ENCODE results near the gene CYTH3. TPM values are rescaled to one million over a fixed set of nuclear protein-coding genes. Genes with fewer than 3 reads are reported as not detected.
"Not testable (repeated sequence)": the region's sequence is repeated elsewhere in the genome, so short reads cannot be mapped to it uniquely, and the experiment has no call there.

CYTH3 gene
- total RNA-seq, 1 donor from 2014 or later = 24.1 TPM

DNA sequence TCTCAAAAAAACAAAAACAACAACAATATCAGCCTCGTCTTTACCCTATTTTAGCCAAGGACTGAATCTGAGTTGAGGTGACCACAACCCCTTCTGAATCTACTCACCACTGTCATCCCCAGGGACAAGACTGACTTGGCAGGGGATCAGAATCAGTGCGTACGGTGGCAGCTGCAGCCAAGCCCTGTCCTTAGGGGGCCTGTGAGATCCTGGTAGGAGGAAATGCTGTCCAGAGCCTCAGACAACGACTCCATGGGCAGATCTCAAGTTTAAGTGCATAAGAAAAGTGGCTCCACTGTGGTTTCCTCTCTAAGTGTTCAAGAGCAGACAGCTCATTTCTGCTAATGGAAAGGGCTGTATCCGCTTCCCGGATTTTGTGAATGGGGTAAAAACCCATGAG, 22.4 kb upstream of the CYTH3 start:
- no peaks in the 10 kb centered on the region for H3K4me1 Mint-ChIP-seq
- TF ChIP-seq, protein P1, sequence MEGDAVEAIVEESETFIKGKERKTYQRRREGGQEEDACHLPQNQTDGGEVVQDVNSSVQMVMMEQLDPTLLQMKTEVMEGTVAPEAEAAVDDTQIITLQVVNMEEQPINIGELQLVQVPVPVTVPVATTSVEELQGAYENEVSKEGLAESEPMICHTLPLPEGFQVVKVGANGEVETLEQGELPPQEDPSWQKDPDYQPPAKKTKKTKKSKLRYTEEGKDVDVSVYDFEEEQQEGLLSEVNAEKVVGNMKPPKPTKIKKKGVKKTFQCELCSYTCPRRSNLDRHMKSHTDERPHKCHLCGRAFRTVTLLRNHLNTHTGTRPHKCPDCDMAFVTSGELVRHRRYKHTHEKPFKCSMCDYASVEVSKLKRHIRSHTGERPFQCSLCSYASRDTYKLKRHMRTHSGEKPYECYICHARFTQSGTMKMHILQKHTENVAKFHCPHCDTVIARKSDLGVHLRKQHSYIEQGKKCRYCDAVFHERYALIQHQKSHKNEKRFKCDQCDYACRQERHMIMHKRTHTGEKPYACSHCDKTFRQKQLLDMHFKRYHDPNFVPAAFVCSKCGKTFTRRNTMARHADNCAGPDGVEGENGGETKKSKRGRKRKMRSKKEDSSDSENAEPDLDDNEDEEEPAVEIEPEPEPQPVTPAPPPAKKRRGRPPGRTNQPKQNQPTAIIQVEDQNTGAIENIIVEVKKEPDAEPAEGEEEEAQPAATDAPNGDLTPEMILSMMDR (conservative IDR thresholded peaks at IDR 0.05) = no peak

GRCh38 chr7:6293202-6293601, 20.8 kb upstream of the CYTH3 start:
- no peak overlapping the region for H3K27ac Mint-ChIP-seq (ENCODE audit: unreplicated experiment)

More for the DNA sequence above, 22.4 kb upstream of the CYTH3 start:
- Mint-ChIP-seq H3K9me3 (peaks cover 4% of the 10 kb centered on the region), H3K4me3 (no peak overlapping the region), H3K27me3 (ENCODE audit: low read depth) (no peaks in the 10 kb centered on the region), H3K36me3 (ENCODE audit: low read depth) (no peaks in the 10 kb centered on the region), H3K27ac (ENCODE audit: unreplicated experiment) (no peak overlapping the region)
- DNase-seq (ENCODE audit: low read depth, low spot score) = no peak

DNA sequence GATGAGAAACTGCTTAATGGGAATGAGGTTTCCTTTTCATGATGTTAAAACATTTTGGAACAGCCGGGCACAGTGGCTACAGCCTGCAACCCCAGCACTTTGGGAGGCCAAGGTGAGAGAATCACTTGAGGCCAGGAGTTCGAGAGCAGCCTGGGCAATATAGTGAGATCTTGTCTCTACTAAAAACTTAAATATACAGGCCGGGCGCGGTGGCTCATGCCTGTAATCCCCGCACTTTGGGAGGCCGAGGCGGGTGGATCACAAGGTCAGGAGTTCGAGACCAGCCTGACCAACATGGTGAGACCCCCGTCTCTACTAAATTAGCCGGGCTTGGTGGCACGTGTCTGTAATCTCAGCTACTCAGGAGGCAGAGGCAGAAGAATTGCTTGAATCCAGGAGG, 19.5 kb upstream of the CYTH3 start:
- H3K9me3 Mint-ChIP-seq; H3K4me3 Mint-ChIP-seq; H3K36me3 Mint-ChIP-seq (ENCODE audit: low read depth): not testable (repeated sequence)

More at GRCh38 chr7:6293202-6293601, 20.8 kb upstream of the CYTH3 start:
- TF ChIP-seq, protein P1 (conservative IDR thresholded peaks at IDR 0.05) = no peak
- Mint-ChIP-seq H3K27me3 (ENCODE audit: low read depth) (peaks cover 2% of the 10 kb centered on the region), H3K9me3 (peaks cover 4% of the 10 kb centered on the region), H3K4me3 (no peak overlapping the region), H3K36me3 (ENCODE audit: low read depth) (no peaks in the 10 kb centered on the region), H3K4me1 (no peaks in the 10 kb centered on the region)
- no peak for DNase-seq (ENCODE audit: low read depth, low spot score)

GRCh38 chr7:6291531-6291930, 19.1 kb upstream of the CYTH3 start:
- TF ChIP-seq, protein P1 (conservative IDR thresholded peaks at IDR 0.05) = no peak
- peaks cover 2% of the 10 kb centered on the region for H3K27me3 Mint-ChIP-seq (ENCODE audit: low read depth)
- DNase-seq (ENCODE audit: low read depth, low spot score) = no peak
- H3K36me3 Mint-ChIP-seq (ENCODE audit: low read depth) = no peaks in the 10 kb centered on the region
- no peak overlapping the region for H3K4me3 Mint-ChIP-seq
- H3K27ac Mint-ChIP-seq (ENCODE audit: unreplicated experiment) = no peak overlapping the region
- no peaks in the 10 kb centered on the region for H3K4me1 Mint-ChIP-seq
- no peaks in the 10 kb centered on the region for H3K9me3 Mint-ChIP-seq

More for the DNA sequence above, 19.5 kb upstream of the CYTH3 start:
- H3K27ac Mint-ChIP-seq (ENCODE audit: unreplicated experiment); H3K27me3 Mint-ChIP-seq (ENCODE audit: low read depth); DNase-seq (ENCODE audit: low read depth, low spot score); H3K4me1 Mint-ChIP-seq: not testable (repeated sequence)

GRCh38 chr7:6290319-6290741, 17.9 kb upstream of the CYTH3 start:
- no peak for DNase-seq (ENCODE audit: low read depth, low spot score)
- Mint-ChIP-seq H3K27ac (ENCODE audit: unreplicated experiment) (no peak overlapping the region), H3K4me3 (no peak overlapping the region), H3K4me1 (no peaks in the 10 kb centered on the region), H3K27me3 (ENCODE audit: low read depth) (peaks cover 2% of the 10 kb centered on the region), H3K36me3 (ENCODE audit: low read depth) (no peaks in the 10 kb centered on the region), H3K9me3 (no peaks in the 10 kb centered on the region)
- TF ChIP-seq, protein P1 (conservative IDR thresholded peaks at IDR 0.05) = no peak

DNA sequence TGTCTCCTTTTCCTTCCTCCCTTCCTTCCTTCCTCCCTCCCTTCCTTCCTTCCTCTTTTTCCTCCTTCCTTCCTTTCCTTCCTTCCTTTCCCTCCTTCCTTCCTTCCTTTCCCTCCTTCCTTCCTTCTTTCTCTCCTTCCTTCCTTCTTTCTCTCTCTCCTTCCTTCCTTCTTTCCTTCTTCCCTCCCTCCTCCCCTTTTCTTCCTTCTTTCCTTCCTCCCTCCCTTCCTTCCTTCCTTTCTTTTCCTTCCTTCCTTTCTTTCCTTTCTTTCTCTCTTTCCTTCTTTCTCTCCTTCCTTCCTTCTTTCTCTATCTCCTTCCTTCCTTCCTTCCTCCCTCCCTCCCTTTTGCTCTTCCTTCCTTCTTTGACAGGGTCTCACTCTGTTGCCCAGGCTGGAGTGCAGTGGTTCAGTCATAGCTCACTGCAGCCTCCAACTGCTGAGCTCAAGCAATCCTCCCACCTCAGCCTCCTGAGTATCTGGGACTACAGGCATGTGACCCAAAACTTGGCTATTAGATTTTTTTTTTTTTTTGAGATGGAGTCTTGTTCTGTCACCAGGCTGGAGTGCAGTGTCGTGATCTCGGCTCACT, 15.9 kb upstream of the CYTH3 start:
- DNase-seq (ENCODE audit: low read depth, low spot score) = no peak

More for the DNA sequence above, 15.9 kb upstream of the CYTH3 start:
- Mint-ChIP-seq H3K9me3 (no peaks in the 10 kb centered on the region), H3K27me3 (ENCODE audit: low read depth) (peaks cover 2% of the 10 kb centered on the region), H3K27ac (ENCODE audit: unreplicated experiment) (peak overlapping the region; percentile 19), H3K4me3 (no peak overlapping the region), H3K36me3 (ENCODE audit: low read depth) (no peaks in the 10 kb centered on the region), H3K4me1 (no peaks in the 10 kb centered on the region)
- TF ChIP-seq, protein P1 (conservative IDR thresholded peaks at IDR 0.05) = no peak
